Lower lobe of right lung (tissue), 2 donors: ENCODE results near the gene CLEC12A. TPM values are rescaled to one million over a fixed set of nuclear protein-coding genes. Genes with fewer than 3 reads are reported as not detected.

Experiments used
- ATAC-seq, 2 donors: fragments of 200-7000 bp; cut with Tn5 transposase; one replicate each; pipeline ENCODE4 v1.9.1; 2020 to 2022; ENCODE audit warnings: mild to moderate bottlenecking in 2 of 2, moderate library complexity in 2 of 2
- DNase-seq: peaks from one replicate; pipeline ENCODE4 v3.0.0-alpha.2; 2020
- H3K27ac ChIP-seq: fragments of 200-600 bp; one replicate; pipeline ENCODE4 v1.8.0; 2022
- H3K27me3 ChIP-seq: fragments of 200-600 bp; one replicate; pipeline ENCODE4 v1.8.0; 2022; ENCODE audit warnings: low read depth
- H3K36me3 ChIP-seq: fragments of 200-600 bp; one replicate; pipeline ENCODE4 v1.8.0; 2022; ENCODE audit warnings: mild to moderate bottlenecking
- H3K4me1 ChIP-seq: fragments of 200-600 bp; one replicate; pipeline ENCODE4 v1.8.0; 2022
- H3K4me3 ChIP-seq: fragments of 200-600 bp; one replicate; pipeline ENCODE4 v1.8.0; 2022; ENCODE audit warnings: mild to moderate bottlenecking
- H3K9me3 ChIP-seq: fragments of 200-600 bp; one replicate; pipeline ENCODE4 v1.8.0; 2022
- intact Hi-C: fragments of 100-400 bp; cut with DNase I; formaldehyde crosslinking; loops from one replicate; pipeline ENCODE4 v1.11.0; 2022
- total RNA-seq: library from RNA; stranded (reverse); fragmentation: NEBNext Ultra II Directional; extraction: Animal tissue kit (Norgen Biotek cat#: 25700); gene quantifications from one replicate; pipeline ENCODE4 v1.2.1, GENCODE V29; 2021
- TF ChIP-seq, protein P1 (sequence below): fragments of 200-600 bp; IDR thresholded peaks from one replicate; pipeline ENCODE4 v1.8.0; 2022; ENCODE audit warnings: antibody characterized with exemption, mild to moderate bottlenecking
- donor health status: DM: no; HTN: yes; CAD: no; lungs with severe emphysema.

The CLEC12A gene
- total RNA-seq, 1 donor from 2014 or later, result 88.3 TPM

DNA sequence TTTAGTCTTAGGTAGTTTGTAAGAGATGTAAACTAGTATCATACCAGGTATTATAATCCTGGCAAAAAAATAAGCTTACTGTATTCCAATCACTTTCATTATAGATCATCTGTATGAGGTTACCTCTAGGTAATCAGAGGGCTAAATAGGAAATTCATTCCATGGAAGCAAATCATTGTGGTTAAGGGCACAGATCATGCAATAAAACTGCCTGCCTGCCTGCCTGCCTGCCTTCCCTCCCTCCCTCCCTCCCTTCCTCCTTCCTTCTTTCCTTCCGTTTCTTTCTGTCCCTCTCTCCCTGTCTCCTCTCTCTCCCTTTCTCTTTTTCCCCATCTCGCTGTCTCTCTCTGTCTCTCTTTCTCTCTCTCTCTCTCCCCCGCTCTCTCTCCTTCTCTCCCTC lies 56.1 kb downstream of the CLEC12A start:
- peak in 1 of 2 donors; percentile 31 for ATAC-seq
- no peaks in the 10 kb centered on the region for H3K27me3 ChIP-seq
- TF ChIP-seq, protein P1, sequence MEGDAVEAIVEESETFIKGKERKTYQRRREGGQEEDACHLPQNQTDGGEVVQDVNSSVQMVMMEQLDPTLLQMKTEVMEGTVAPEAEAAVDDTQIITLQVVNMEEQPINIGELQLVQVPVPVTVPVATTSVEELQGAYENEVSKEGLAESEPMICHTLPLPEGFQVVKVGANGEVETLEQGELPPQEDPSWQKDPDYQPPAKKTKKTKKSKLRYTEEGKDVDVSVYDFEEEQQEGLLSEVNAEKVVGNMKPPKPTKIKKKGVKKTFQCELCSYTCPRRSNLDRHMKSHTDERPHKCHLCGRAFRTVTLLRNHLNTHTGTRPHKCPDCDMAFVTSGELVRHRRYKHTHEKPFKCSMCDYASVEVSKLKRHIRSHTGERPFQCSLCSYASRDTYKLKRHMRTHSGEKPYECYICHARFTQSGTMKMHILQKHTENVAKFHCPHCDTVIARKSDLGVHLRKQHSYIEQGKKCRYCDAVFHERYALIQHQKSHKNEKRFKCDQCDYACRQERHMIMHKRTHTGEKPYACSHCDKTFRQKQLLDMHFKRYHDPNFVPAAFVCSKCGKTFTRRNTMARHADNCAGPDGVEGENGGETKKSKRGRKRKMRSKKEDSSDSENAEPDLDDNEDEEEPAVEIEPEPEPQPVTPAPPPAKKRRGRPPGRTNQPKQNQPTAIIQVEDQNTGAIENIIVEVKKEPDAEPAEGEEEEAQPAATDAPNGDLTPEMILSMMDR, result no peak
- H3K4me1 ChIP-seq, result no peaks in the 10 kb centered on the region
- intact Hi-C loops, result no loop called here
- H3K27ac ChIP-seq, result no peak overlapping the region
- H3K4me3 ChIP-seq, result no peak overlapping the region
- no peaks in the 10 kb centered on the region for H3K36me3 ChIP-seq
- H3K9me3 ChIP-seq, result no peaks in the 10 kb centered on the region
- no peak for DNase-seq

DNA sequence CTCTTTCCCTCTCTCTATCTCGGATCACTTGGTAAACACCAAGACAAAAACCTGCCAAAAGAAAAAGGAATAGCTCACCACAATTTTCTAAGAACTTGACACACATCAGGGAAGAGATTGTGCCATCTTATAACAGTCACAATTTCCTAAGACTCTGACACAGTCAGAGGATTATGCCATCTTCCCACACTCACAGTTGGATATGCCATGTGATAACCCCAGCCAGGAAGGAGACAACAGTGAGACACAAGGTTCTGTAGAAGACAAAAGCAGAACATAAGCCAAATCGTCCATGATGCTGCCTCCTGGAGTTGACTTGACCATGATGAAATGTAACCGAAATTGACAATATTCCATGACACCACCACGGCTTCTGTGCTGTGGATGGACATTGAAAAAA lies 56.5 kb downstream of the CLEC12A start:
- TF ChIP-seq, protein P1, result no peak
- ATAC-seq (peak; percentile 75 to 89), DNase-seq (no peak)
- Histone ChIP-seq H3K4me1 (no peaks in the 10 kb centered on the region), H3K36me3 (no peaks in the 10 kb centered on the region), H3K9me3 (no peaks in the 10 kb centered on the region), H3K27ac (peak overlapping the region; percentile 47), H3K27me3 (no peaks in the 10 kb centered on the region), H3K4me3 (no peak overlapping the region)
- intact Hi-C loops, result no loop called here

DNA sequence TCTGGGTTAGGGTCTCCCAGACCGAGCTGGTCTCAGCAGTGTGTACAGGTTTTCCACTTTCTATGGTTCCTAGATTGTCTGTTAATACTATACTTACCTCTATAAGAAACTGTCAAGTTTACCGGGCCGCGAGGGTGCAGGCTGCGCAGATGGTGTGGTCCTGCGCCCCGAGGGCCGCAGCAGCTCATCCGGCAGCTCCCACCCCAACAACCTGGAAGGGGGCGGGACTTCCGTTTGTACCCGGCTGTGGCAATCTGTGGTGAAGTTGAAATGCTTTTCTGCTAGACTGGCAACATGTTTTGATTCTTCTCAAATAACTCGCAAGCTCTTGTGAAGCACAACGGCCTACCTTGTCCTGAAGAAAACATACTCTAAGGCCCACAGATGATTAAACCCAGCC lies 59.2 kb downstream of the CLEC12A start, which contains the start of gene CLEC9A:
Gene CLEC9A, plus strand, starts transcription at position 237 of the 400 bp plus-strand sequence. CDS start 22,006 bp downstream, outside the sequence.
- H3K27ac ChIP-seq, result no peak within 1 kb of the TSS
- no peak for DNase-seq
- TF ChIP-seq, protein P1, result no peak

DNA sequence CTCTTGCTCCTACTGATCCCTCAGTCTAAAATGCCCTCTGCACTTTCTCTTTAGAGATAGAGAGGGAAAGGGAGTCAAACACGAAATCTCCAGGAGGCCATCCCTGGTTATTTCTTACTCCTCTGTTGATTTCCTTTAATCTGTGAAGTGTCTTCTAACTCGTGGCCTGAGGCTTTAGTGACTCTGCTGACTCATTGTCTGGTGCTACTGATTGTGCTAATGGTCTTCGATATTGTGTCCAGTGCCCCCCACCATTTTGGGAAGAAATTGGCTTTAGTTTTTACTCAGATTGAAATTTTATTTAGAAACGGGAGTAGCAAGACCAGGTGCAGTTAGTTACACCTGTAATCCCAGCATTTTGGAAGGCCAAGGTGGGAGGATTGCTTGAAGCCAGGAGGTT lies 60.1 kb downstream of the CLEC12A start:
- Histone ChIP-seq H3K27me3 (no peaks in the 10 kb centered on the region), H3K27ac (no peak overlapping the region), H3K4me3 (no peak overlapping the region), H3K9me3 (no peaks in the 10 kb centered on the region), H3K36me3 (no peaks in the 10 kb centered on the region), H3K4me1 (no peaks in the 10 kb centered on the region)
- intact Hi-C loops, result no loop called here
- TF ChIP-seq, protein P1, result no peak
- DNase-seq (no peak), ATAC-seq (no peak)

More for the DNA sequence above, 59.2 kb downstream of the CLEC12A start, which contains the start of gene CLEC9A:
- Histone ChIP-seq H3K4me3 (no peak within 1 kb of the TSS), H3K27me3 (no peaks in the 10 kb centered on the region), H3K9me3 (no peaks in the 10 kb centered on the region), H3K36me3 (no peaks in the 10 kb centered on the region), H3K4me1 (no peaks in the 10 kb centered on the region)
- intact Hi-C loops, result no loop called here
- ATAC-seq, result no peak

DNA sequence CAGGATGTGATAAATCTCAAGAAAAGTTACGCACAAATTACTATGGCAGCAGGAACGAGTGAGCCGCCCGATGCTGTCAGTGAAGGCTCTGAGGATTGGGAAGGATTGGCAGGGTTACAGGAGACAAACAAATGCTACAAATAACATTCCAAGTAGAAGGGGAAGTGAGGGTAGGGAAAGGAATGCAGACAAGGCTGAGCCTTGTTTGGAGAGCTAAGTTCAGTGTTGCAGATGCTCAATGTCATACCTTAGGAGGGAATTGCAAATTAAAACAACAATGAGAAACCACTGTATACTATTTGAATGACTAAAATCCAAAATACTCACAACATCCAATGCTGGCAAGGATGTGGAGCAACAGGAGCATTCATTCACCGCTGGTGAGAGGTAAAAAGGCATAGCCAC lies 60.6 kb downstream of the CLEC12A start:
- H3K4me1 ChIP-seq, result no peaks in the 10 kb centered on the region
- no peaks in the 10 kb centered on the region for H3K36me3 ChIP-seq
- no peak overlapping the region for H3K27ac ChIP-seq
- H3K27me3 ChIP-seq, result no peaks in the 10 kb centered on the region
- intact Hi-C loops, result no loop called here
- H3K9me3 ChIP-seq, result no peaks in the 10 kb centered on the region
- TF ChIP-seq, protein P1, result no peak
- ATAC-seq (no peak), DNase-seq (no peak)
- no peak overlapping the region for H3K4me3 ChIP-seq
